HG03108 (cell line): ENCODE results near the gene TFF1.

Experiments used
- ATAC-seq: cut with Tn5 transposase; IDR thresholded peaks from one replicate; pipeline ENCODE4 v1.9.1; 2021; ENCODE audit warnings: moderate library complexity; ENCODE audit not compliant: unreplicated experiment

Gene TFF1

GRCh38 chr21:42400525-42400924 lies 34.2 kb upstream of the TFF1 start:
- ATAC-seq, result no peak

GRCh38 chr21:42398436-42399028 lies 32.2 kb upstream of the TFF1 start:
- no peak for ATAC-seq

GRCh38 chr21:42397746-42398394 lies 31.5 kb upstream of the TFF1 start:
- no peak for ATAC-seq

GRCh38 chr21:42396799-42397745 lies 30.7 kb upstream of the TFF1 start:
- ATAC-seq, result no peak

DNA sequence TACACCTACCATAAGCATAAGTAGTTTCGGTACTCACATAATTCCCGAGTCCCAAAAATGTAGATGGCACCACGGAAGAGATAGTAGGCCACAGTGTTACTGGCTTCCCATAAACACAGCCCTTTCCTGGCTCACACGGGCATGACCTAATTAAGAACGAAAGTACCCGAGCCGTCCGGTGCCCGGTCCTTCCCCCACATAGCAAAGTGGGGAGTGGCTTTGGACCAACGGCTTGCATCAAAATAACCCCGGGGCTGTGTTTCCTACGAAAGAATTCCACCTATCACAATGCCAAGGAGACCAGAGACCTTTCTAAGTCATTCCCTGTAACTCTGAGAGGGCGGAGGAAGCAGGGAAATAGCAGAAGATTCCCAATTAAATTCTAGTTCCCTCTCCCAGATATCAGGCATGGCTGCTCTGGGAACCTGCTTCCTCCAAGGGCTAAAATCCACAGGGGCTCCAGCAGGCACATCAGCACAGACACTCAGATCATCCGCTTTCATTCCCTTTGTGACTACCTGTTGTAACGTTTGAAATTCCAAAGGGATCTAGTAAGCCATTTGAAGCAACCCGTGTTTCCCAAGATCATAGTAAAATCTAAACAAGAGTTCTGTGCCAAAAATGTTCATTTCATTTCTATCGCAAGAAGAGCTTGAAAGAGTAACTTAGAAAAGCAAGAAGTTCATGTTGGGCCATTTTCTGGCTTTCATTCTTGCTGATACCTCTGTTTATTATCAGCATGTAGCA lies 29.7 kb upstream of the TFF1 start, which contains the start of gene TMPRSS3:
Gene TMPRSS3, minus strand, starts transcription at position 148 of the 747 bp plus-strand sequence. CDS start 635 bp downstream, outside the sequence.
- ATAC-seq, result no peak

DNA sequence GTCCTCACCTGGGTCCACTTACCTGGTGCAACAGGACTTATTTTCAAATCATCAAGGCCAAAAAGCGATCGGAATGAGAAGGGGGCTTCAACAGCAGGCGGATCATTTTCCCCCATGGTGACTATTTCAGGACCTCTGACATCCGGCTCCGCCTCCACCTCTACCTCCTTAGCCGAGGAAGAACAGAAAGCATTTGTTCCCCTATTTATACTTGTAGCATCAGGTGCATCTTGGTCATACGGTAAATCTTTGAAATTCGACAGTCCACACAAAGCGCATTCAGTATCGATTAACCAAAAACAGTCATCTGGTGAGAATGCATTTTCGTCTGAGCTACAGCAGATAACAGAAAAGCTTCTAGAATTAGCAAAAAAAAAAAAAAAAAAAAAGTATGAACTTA lies 29.0 kb upstream of the TFF1 start:
- ATAC-seq, result no peak

DNA sequence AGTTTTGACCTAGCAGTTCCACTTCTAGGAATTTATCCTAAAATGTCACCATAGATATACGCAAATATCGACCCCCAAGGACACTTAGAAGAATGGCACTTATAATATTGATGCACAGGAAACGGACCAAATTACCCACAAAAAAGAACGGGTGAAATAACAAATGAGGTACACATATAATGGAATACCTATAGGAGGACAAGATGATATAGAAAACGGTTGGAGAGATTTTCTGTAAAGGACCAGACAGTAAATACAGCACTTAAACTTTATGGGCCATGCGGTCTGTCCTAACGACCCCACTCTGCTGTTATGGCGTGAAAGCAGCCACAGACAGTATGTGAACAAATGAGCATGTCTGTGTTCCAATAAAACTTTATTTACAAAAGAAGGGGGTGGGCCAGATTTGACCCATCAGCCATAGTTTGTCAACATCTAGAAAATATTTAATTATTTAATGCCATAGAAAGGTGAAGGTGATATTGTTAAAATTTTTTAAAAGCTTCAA lies 27.2 kb upstream of the TFF1 start:
- no peak for ATAC-seq

DNA sequence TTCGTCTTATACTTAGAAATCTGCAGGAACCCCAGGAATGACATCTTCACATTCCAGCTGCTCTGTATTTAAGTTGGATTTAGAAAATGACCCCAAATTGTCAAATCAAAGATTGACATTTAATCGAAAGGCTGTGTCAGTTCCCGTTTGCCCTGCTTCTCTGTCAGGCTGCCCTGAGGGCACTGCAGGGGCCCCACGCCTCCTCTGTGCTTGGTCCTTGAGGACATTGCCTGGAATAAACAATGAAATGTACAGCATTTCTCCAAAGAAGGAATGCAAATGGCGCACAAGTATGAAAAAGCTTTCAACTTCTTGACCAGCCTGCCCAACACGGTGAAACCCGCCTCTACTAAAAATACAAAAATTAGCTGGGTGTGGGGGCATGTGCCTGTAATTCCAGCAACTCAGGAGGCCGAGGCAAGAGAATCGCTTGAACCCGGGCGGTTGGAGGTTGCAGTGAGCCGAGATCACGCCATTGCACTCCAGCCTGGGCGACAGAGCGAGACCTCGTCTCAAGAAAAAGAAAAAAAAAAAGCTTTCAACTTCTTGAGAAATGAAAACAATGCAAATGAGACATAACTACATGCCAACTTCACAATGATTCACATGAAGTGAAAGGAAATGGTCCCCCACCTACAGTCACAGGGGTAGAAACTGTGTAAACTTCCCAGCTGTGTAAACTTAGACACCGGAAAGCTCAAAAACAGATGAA lies 26.6 kb upstream of the TFF1 start:
- ATAC-seq, result peak; percentile 61

- no peak for ATAC-seq
These were observed 25.0 kb upstream of the TFF1 start for GRCh38 chr21:42391297-42391696.

- ATAC-seq, result no peak
These were observed 24.4 kb upstream of the TFF1 start for GRCh38 chr21:42390696-42391095.

DNA sequence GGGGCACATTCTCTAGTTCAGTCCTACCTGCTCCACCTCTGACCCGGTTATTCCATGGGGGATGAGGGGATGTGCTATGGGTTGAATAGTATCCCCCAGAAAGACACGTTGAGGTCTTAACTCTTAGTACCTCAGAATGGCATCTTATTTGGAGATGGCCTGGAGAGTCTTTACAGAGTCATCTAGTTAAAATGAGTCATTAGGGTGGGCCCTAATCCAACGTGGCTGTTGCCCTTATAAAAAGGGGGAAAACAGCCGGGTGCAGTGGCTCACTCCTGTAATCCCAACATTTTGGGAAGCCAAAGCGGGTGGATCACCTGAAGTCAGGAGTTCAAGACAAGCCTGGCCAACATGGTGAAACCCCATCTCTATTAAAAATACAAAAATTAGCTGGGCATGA lies 23.9 kb upstream of the TFF1 start:
- no peak for ATAC-seq

DNA sequence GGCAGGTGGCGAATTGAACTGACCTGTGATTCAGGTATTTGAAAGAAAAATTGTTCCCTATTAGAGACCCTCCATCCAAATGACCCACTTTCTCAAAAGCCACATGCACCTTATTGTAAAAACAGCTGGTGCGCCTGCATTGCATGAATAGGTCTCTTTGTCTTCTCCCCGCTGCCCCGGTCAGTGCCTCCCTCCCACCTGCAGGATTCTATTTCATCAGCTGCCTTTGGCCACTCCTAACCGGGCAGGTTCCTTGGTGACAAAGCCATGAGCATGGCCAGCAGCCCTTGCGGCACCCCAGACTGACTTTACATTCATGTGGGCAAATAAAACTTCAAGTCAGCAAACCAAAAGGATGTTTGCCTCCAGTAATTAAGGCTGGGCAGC lies 23.1 kb upstream of the TFF1 start:
- no peak for ATAC-seq

GRCh38 chr21:42388740-42389448 lies 22.6 kb upstream of the TFF1 start:
- ATAC-seq, result no peak

GRCh38 chr21:42387843-42388340 lies 21.6 kb upstream of the TFF1 start:
- ATAC-seq, result no peak

- ATAC-seq, result no peak
These were observed 20.8 kb upstream of the TFF1 start for GRCh38 chr21:42387164-42387563.

GRCh38 chr21:42386034-42386591 lies 19.8 kb upstream of the TFF1 start:
- ATAC-seq, result no peak

- no peak for ATAC-seq
These were observed 19.3 kb upstream of the TFF1 start for GRCh38 chr21:42385619-42386018.

GRCh38 chr21:42384989-42385388 lies 18.7 kb upstream of the TFF1 start:
- no peak for ATAC-seq
